OCI-LY3 (cell line): ENCODE measurements around the gene ARID3B.

Experiments
- H2AFZ ChIP-seq: fragments of 200-600, 300-600 bp; shearing (Covaris generic); 2 replicates; pipeline ENCODE4 v1.6.0; 2014; ENCODE audit warnings: antibody characterized with exemption, low read depth, low read length
- H3K27ac ChIP-seq: fragments of 200-600, 300-600 bp; sonication (generic); 2 replicates; pipeline ENCODE4 v1.5.1; 2014; ENCODE audit warnings: mild to moderate bottlenecking, low read length, moderate library complexity, mixed read lengths
- H3K27me3 ChIP-seq: fragments of 200-600, 300-600 bp; sonication (generic); 2 replicates; pipeline ENCODE4 v1.6.1; 2014; ENCODE audit warnings: low read depth, low read length, mixed read lengths
- H3K36me3 ChIP-seq: fragments of 200-600, 300-600 bp; sonication (generic); replicated peaks from 2 replicates; pipeline ENCODE3; 2014; ENCODE audit warnings: low read depth, low read length, mixed read lengths
- H3K4me1 ChIP-seq: fragments of 300-600, 200-600 bp; sonication (generic); 2 replicates; pipeline ENCODE4 v1.6.1; 2014; ENCODE audit warnings: low read length, mixed read lengths
- H3K4me2 ChIP-seq: fragments of 200-600, 300-600 bp; sonication (generic); 2 replicates; pipeline ENCODE4 v1.6.1; 2014; ENCODE audit warnings: low read length, mixed read lengths
- H3K4me3 ChIP-seq: fragments of 300-600, 200-600 bp; sonication (generic); 2 replicates; pipeline ENCODE4 v1.5.1; 2014; ENCODE audit warnings: antibody characterized with exemption, mild to moderate bottlenecking, low read length, moderate library complexity
- H3K79me2 ChIP-seq: fragments of 300-600, 200-600 bp; shearing (Covaris generic); 2 replicates; pipeline ENCODE4 v1.6.1; 2014; ENCODE audit warnings: mild to moderate bottlenecking, low read length, mixed read lengths
- H3K9ac ChIP-seq: fragments of 300-600, 200-600 bp; shearing (Covaris generic); 2 replicates; pipeline ENCODE4 v1.6.0; 2014; ENCODE audit warnings: mild to moderate bottlenecking, low read length, moderate library complexity
- H3K9me3 ChIP-seq: fragments of 200-600, 300-600 bp; shearing (Covaris generic); 2 replicates; pipeline ENCODE4 v1.6.1; 2014; ENCODE audit warnings: low read length, mixed read lengths; ENCODE audit not compliant: insufficient read depth
- H4K20me1 ChIP-seq: fragments of 200-600, 300-600 bp; sonication (generic); 2 replicates; pipeline ENCODE4 v1.6.1; 2016; ENCODE audit warnings: low read length, mixed read lengths; ENCODE audit not compliant: insufficient read depth
- EZH2phosphoT487 ChIP-seq: fragments of 200-600 bp; shearing (Covaris generic); IDR thresholded peaks from 2 replicates; pipeline ENCODE4 v1.6.1; 2018; ENCODE audit warnings: antibody characterized with exemption, mixed run types, low read depth
- TF ChIP-seq, protein P1 (sequence below): fragments of 200-600, 300-600 bp; sonication (generic); IDR thresholded peaks from 2 replicates; pipeline ENCODE4 v1.5.1; 2014; ENCODE audit warnings: antibody characterized with exemption, low read length, low read depth

Gene ARID3B

DNA sequence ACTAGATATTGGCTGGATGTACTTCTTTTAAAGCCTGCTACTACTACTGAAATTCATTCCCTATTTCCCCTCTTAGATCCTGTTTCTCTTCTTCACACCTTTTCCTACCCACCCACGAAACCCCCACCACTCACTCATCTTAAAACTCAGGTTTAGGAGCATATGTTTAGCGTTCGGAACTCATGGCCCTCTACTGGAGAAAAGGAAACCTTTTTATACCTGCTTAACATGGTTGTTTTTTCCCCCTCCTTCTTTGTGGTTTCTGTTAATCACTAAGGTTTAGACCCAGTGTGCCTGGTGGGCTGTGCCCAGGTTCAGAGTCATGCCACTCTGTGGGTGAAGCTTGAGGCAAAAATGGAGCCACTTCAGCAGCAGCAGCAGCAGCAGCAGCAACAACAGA lies 2.6 kb downstream of the ARID3B start:
- peak overlapping the region; percentile 98 for H3K4me2 ChIP-seq
- H4K20me1 ChIP-seq, result peaks cover 63% of the 10 kb centered on the region
- TF ChIP-seq EZH2phosphoT487, result no peak
- TF ChIP-seq, protein P1, sequence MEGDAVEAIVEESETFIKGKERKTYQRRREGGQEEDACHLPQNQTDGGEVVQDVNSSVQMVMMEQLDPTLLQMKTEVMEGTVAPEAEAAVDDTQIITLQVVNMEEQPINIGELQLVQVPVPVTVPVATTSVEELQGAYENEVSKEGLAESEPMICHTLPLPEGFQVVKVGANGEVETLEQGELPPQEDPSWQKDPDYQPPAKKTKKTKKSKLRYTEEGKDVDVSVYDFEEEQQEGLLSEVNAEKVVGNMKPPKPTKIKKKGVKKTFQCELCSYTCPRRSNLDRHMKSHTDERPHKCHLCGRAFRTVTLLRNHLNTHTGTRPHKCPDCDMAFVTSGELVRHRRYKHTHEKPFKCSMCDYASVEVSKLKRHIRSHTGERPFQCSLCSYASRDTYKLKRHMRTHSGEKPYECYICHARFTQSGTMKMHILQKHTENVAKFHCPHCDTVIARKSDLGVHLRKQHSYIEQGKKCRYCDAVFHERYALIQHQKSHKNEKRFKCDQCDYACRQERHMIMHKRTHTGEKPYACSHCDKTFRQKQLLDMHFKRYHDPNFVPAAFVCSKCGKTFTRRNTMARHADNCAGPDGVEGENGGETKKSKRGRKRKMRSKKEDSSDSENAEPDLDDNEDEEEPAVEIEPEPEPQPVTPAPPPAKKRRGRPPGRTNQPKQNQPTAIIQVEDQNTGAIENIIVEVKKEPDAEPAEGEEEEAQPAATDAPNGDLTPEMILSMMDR, result peak; percentile 47

DNA sequence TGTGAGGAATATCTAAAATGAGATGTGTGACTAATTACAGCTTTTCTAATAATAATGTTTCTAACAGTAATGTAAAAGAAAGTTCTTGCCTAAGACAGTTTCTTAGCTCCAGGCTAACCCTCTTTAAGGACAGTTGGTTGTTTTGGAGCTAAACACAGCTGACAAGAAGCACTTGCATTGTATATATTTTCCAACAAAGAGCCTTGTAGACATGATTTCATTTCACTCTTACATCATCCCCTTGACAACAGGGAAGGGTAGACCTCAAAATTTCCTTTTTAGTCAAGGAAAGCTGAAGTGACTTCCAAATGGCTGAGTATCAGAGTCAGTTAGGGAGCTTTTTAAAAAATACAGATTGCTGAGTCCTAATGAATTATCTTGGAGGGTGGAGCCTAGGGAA lies 4.1 kb downstream of the ARID3B start:
- no peak overlapping the region for H3K4me3 ChIP-seq
- H3K27ac ChIP-seq, result no peak overlapping the region
- TF ChIP-seq, protein P1, result no peak
- TF ChIP-seq EZH2phosphoT487, result no peak
- H2AFZ ChIP-seq, result no peak overlapping the region
- peaks cover 50% of the 10 kb centered on the region for H3K36me3 ChIP-seq
- H3K4me2 ChIP-seq, result peak overlapping the region; percentile 60
- H3K79me2 ChIP-seq, result peaks cover 96% of the 10 kb centered on the region
- H3K9me3 ChIP-seq, result no peaks in the 10 kb centered on the region
- H3K4me1 ChIP-seq, result peaks cover 42% of the 10 kb centered on the region
- H3K27me3 ChIP-seq, result no peaks in the 10 kb centered on the region
- no peak overlapping the region for H3K9ac ChIP-seq
- peaks cover 78% of the 10 kb centered on the region for H4K20me1 ChIP-seq

More for the DNA sequence above, 2.6 kb downstream of the ARID3B start:
- Histone ChIP-seq H3K79me2 (peaks cover 89% of the 10 kb centered on the region), H3K4me1 (peaks cover 40% of the 10 kb centered on the region), H3K4me3 (peak overlapping the region; percentile 92), H3K36me3 (peaks cover 39% of the 10 kb centered on the region), H3K27me3 (no peaks in the 10 kb centered on the region), H3K9ac (peak overlapping the region; percentile 97), H3K27ac (peak overlapping the region; percentile 91), H2AFZ (no peak overlapping the region), H3K9me3 (no peaks in the 10 kb centered on the region)

DNA sequence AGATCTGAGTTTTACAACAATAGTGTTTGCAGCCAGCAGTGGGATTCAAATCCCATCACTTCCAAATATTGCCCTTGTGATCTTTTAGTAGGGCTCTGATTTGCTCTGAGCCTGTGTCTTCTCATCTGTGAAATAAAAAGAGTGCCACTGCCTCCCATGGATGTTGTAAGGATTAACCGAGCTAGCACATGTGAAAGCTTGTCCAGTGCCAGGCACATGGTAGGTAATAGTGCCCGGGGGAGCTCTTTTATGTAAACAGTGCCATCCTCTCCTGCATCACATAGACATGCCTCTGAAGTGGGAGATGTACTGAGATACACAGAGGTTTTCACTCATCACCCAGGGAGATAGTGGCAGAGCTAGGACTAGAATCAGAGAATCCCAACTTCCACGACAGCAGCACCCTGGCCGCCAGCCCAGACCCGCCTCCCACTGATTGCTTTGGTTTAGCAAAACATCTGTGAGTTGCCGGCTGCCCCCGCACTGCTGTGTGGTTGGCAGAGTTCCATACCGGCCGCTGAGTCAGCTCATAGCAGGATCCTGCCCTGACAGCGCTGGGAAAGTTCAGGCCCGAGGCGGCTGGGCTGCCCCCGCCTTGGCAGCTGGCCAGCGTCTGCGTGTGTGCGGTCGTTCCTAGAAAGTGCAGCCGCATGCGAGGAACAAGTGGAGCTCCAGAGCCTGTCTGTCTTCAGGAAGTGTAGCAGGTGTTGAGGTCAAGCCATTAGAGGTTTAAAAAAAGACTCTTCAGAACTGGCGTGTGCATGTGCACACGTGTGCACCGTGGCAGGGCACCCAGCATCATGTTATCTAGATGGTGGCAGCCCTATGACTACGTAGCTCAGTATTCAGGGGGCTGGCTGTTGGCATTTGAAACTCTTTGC lies 5.0 kb downstream of the ARID3B start:
- Histone ChIP-seq H3K27me3 (no peaks in the 10 kb centered on the region), H2AFZ (no peak overlapping the region), H3K36me3 (peaks cover 57% of the 10 kb centered on the region), H3K27ac (no peak overlapping the region), H3K9ac (no peak overlapping the region), H3K79me2 (peaks cover 100% of the 10 kb centered on the region), H3K4me1 (peaks cover 50% of the 10 kb centered on the region), H3K9me3 (no peaks in the 10 kb centered on the region), H4K20me1 (peaks cover 87% of the 10 kb centered on the region), H3K4me3 (peak overlapping the region; percentile 30), H3K4me2 (peak overlapping the region; percentile 60)
- no peak for TF ChIP-seq EZH2phosphoT487
- TF ChIP-seq, protein P1, result no peak

DNA sequence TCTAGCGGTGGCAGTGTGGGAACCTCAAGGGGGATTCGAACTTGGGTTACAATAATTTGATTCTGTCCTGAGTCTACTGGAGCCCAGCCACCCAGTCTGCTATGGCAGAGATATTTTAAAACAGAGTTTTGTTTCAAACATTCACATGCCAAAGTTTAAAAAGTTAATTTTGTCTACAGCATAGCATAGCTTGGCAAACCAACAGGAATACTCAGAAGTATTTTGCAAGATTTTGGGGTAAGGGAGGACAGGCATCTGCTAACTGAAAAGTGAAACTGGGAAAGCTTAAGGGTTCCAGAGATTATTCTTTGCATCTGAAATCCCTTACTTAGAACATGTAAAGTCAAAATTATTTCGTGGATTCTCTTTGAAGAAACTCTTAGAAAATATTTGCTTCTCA lies 6.6 kb downstream of the ARID3B start:
- Histone ChIP-seq H3K9ac (no peak overlapping the region), H4K20me1 (peaks cover 96% of the 10 kb centered on the region), H3K27ac (no peak overlapping the region), H3K4me3 (no peak overlapping the region), H3K27me3 (no peaks in the 10 kb centered on the region), H3K36me3 (peaks cover 65% of the 10 kb centered on the region), H3K4me1 (peaks cover 59% of the 10 kb centered on the region), H3K79me2 (peaks cover 100% of the 10 kb centered on the region), H2AFZ (no peak overlapping the region), H3K4me2 (no peak overlapping the region), H3K9me3 (no peaks in the 10 kb centered on the region)
- TF ChIP-seq, protein P1, result no peak
- TF ChIP-seq EZH2phosphoT487, result no peak
